ENCODE measurements around the gene LMO4. TPM values are rescaled to one million over a fixed set of nuclear protein-coding genes. Genes with fewer than 3 reads are reported as not detected.
A peak's percentile ranks its signal among the peaks of the same experiment; 100 is the strongest.

LMO4 gene
- total and polyA plus RNA-seq, 2 donors (not counting 1 experiment from before 2014, with no cell fraction given) = 35.7 to 46.0 TPM

GRCh38 chr1:87348341-87349019, 19.8 kb downstream of the LMO4 start:
- Mint-ChIP-seq H3K4me3 (no peak overlapping the region), H3K4me1 (peaks cover 15% of the 10 kb centered on the region), H3K27ac (peak overlapping the region; percentile 17), H3K27me3 (no peaks in the 10 kb centered on the region), H3K9me3 (ENCODE audit: insufficient read depth) (no peaks in the 10 kb centered on the region)
- Histone ChIP-seq H3K4me3 (ENCODE audit: control extremely low read depth in 1 of 5, extremely low read depth in 1 of 5, insufficient read depth in 1 of 5, low read depth in 2 of 5, low read length in 4 of 5) (no peak overlapping the region), H3K27me3 (replicated peaks in 1 of 4; ENCODE audit: control extremely low read depth in 1 of 4, control insufficient read depth in 3 of 4, insufficient read depth in 4 of 4, low read length in 3 of 4) (no peaks in the 10 kb centered on the region), H3K4me2 (replicated peaks; ENCODE audit: low read depth, low read length, poor library complexity, severe bottlenecking) (no peak overlapping the region), H2AFZ (ENCODE audit: insufficient read depth, low read depth, low read length, poor library complexity, severe bottlenecking) (no peak overlapping the region), H3K79me2 (ENCODE audit: control insufficient read depth, insufficient read depth, low read length) (no peaks in the 10 kb centered on the region), H3K4me1 (ENCODE audit: control insufficient read depth in 2 of 2, insufficient read depth in 2 of 2, low read length in 2 of 2) (no peaks in the 10 kb centered on the region), H3K27ac (ENCODE audit: low read length in 2 of 2) (no peak overlapping the region), H3K9me3 (ENCODE audit: control extremely low read depth in 1 of 3, control insufficient read depth in 2 of 3, insufficient read depth in 1 of 3, low read length in 2 of 3) (no peaks in the 10 kb centered on the region), H3K9ac (ENCODE audit: low read length) (no peak overlapping the region), H4K20me1 (ENCODE audit: control insufficient read depth, insufficient read depth, low read length, poor library complexity, severe bottlenecking) (no peaks in the 10 kb centered on the region), H3K36me3 (replicated peaks in 1 of 2; ENCODE audit: control extremely low read depth in 1 of 2, control insufficient read depth in 1 of 2, extremely low read depth in 1 of 2, insufficient read depth in 2 of 2, low read length in 1 of 2) (peaks cover 10 to 17% of the 10 kb centered on the region in 2 experiments)
- TF ChIP-seq CTCF (IDR thresholded peaks at IDR 0.05) (no peak), EZH2 (IDR thresholded peaks at IDR 0.05; ENCODE audit: borderline replicate concordance, insufficient read depth, low read depth, low read length, poor library complexity, severe bottlenecking) (no peak)
- ATAC-seq (ENCODE audit: low read depth) (no peak), DNase-seq (no peak)
- ChIA-PET POLR2A (no interaction called here), CTCF (no interaction called here)
- WGBS (ENCODE audit: insufficient coverage) = 98% methylated on average over 4 of the region's 7 CpGs
- intact Hi-C loops (cut with micrococcal nuclease) = no loop called here

GRCh38 chr1:87349036-87349435, 20.4 kb downstream of the LMO4 start:
- H3K27me3 ChIP-seq (replicated peaks in 1 of 4; ENCODE audit: control extremely low read depth in 1 of 4, control insufficient read depth in 3 of 4, insufficient read depth in 4 of 4, low read length in 3 of 4) = no peaks in the 10 kb centered on the region
- no peaks in the 10 kb centered on the region for H3K4me1 ChIP-seq (ENCODE audit: control insufficient read depth in 2 of 2, insufficient read depth in 2 of 2, low read length in 2 of 2)
- no peak overlapping the region for H3K4me2 ChIP-seq (replicated peaks; ENCODE audit: low read depth, low read length, poor library complexity, severe bottlenecking)
- peaks cover 10 to 12% of the 10 kb centered on the region in 2 experiments for H3K36me3 ChIP-seq (replicated peaks in 1 of 2; ENCODE audit: control extremely low read depth in 1 of 2, control insufficient read depth in 1 of 2, extremely low read depth in 1 of 2, insufficient read depth in 2 of 2, low read length in 1 of 2)
- H3K9me3 ChIP-seq (ENCODE audit: control extremely low read depth in 1 of 3, control insufficient read depth in 2 of 3, insufficient read depth in 1 of 3, low read length in 2 of 3) = no peaks in the 10 kb centered on the region
- H3K4me3 Mint-ChIP-seq = no peak overlapping the region
- peaks cover 15% of the 10 kb centered on the region for H3K4me1 Mint-ChIP-seq
- H2AFZ ChIP-seq (ENCODE audit: insufficient read depth, low read depth, low read length, poor library complexity, severe bottlenecking) = no peak overlapping the region
- H3K27ac ChIP-seq (ENCODE audit: low read length in 2 of 2) = no peak overlapping the region
- DNase-seq (no peak), ATAC-seq (ENCODE audit: low read depth) (no peak)
- no peaks in the 10 kb centered on the region for H3K27me3 Mint-ChIP-seq
- no peak overlapping the region for H3K4me3 ChIP-seq (ENCODE audit: control extremely low read depth in 1 of 5, extremely low read depth in 1 of 5, insufficient read depth in 1 of 5, low read depth in 2 of 5, low read length in 4 of 5)
- intact Hi-C loops (cut with micrococcal nuclease) = no loop called here
- POLR2A ChIA-PET = no interaction called here
- CTCF ChIA-PET = no interaction called here
- 80% methylated on average over 1 of the region's 2 CpGs for WGBS (ENCODE audit: insufficient coverage)
- H3K79me2 ChIP-seq (ENCODE audit: control insufficient read depth, insufficient read depth, low read length) = no peaks in the 10 kb centered on the region
- H3K27ac Mint-ChIP-seq = peak overlapping the region; percentile 17
- TF ChIP-seq EZH2 (IDR thresholded peaks at IDR 0.05; ENCODE audit: borderline replicate concordance, insufficient read depth, low read depth, low read length, poor library complexity, severe bottlenecking) = no peak
- TF ChIP-seq CTCF (IDR thresholded peaks at IDR 0.05) = no peak
- no peaks in the 10 kb centered on the region for H4K20me1 ChIP-seq (ENCODE audit: control insufficient read depth, insufficient read depth, low read length, poor library complexity, severe bottlenecking)
- no peaks in the 10 kb centered on the region for H3K9me3 Mint-ChIP-seq (ENCODE audit: insufficient read depth)
- H3K9ac ChIP-seq (ENCODE audit: low read length) = no peak overlapping the region
